ENCODE results near the gene RIMBP2. TPM values are rescaled to one million over a fixed set of nuclear protein-coding genes. Genes with fewer than 3 reads are reported as not detected.

The RIMBP2 gene
- total RNA-seq, 4 donors from 2014 or later, result 0.83 to 1.8 (median 1.4) TPM

DNA sequence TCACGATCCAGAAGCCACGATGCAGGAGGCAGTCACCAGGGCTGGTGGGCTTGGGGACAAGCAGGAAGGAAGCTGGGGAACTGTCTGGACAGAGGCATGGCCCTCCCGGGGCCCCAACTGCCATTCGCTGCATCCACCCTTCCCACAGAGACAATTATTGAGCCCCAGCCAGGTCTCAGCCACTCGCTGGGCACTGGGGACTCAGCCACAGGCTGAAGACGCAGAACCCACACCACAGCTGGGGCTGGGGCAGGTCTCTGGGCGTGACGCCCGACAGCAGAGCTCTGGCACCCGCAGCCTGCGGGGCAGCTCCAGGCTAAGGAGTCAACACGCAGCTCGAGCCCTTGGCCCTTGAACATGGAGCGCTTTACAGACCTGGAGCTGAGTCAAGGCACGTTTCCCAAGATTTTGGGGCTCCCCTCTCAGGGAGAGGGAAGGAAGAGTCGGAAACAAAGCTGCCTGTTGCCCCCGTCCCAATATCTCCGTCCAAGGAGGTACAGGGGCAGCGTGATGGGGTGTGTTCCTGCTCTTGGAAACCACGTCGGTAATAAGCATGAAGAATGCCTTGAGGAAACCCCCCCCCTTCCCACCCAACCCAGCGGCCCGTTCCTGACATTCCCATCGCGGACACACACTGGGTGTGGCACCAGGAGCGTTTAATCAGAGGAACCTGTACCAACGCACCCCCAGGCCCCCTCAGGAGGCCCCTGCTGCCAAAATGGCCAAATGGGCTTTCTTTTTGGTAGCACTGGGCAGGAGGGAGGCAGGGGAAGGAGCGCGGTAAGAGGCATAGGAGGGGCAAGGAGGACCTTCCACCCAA lies 6.7 kb downstream of the RIMBP2 start:
- TF ChIP-seq POLR2A (IDR thresholded peaks at IDR 0.05; ENCODE audit: low read depth) (no peak), EP300 (IDR thresholded peaks at IDR 0.05) (no peak), POLR2AphosphoS5 (IDR thresholded peaks at IDR 0.05) (no peak)
- TF ChIP-seq, protein P1, sequence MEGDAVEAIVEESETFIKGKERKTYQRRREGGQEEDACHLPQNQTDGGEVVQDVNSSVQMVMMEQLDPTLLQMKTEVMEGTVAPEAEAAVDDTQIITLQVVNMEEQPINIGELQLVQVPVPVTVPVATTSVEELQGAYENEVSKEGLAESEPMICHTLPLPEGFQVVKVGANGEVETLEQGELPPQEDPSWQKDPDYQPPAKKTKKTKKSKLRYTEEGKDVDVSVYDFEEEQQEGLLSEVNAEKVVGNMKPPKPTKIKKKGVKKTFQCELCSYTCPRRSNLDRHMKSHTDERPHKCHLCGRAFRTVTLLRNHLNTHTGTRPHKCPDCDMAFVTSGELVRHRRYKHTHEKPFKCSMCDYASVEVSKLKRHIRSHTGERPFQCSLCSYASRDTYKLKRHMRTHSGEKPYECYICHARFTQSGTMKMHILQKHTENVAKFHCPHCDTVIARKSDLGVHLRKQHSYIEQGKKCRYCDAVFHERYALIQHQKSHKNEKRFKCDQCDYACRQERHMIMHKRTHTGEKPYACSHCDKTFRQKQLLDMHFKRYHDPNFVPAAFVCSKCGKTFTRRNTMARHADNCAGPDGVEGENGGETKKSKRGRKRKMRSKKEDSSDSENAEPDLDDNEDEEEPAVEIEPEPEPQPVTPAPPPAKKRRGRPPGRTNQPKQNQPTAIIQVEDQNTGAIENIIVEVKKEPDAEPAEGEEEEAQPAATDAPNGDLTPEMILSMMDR (IDR thresholded peaks at IDR 0.05), result no peak
- Histone ChIP-seq H3K27ac (replicated peaks in 1 of 4) (no peak overlapping the region), H3K9me3 (no peaks in the 10 kb centered on the region), H3K36me3 (no peaks in the 10 kb centered on the region), H3K4me3 (no peak overlapping the region), H3K27me3 (peaks cover 0 to 37% (median 1%) of the 10 kb centered on the region in 4 donors), H3K4me1 (peaks cover 0 to 11% (median 9%) of the 10 kb centered on the region in 4 donors)
- intact Hi-C loops (cut with DNase I), result no loop called here
- WGBS, result 74% methylated on average over 18 of the region's 29 CpGs
- DNase-seq (ENCODE audit: extremely low spot score), result no peak

DNA sequence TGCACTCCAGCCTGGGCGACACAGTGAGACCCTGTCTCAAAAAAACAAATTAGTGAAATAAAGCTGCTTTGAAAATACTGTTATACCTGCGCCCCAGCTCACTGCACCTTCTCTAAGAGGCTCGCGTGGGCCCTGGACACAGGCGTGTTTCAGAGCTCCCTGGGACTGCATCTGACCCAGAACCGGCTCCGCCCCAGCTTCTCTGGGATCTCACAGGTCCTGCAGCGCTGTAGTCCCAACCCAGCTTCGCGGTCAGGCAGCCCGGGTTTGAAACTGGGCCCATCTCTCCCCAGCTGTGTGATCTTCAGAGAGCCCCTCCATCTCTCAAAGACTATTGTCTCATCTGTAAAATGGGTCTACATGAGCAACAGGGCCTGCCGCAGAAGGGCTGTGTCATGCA lies 7.5 kb downstream of the RIMBP2 start:
- Histone ChIP-seq H3K4me1 (peaks cover 0 to 4% (median 2%) of the 10 kb centered on the region in 4 donors), H3K27ac (replicated peaks in 1 of 4) (no peak overlapping the region), H3K36me3 (no peaks in the 10 kb centered on the region), H3K4me3 (no peak overlapping the region), H3K9me3 (no peaks in the 10 kb centered on the region), H3K27me3 (peaks cover 0 to 29% (median 0%) of the 10 kb centered on the region in 4 donors)
- intact Hi-C loops (cut with DNase I), result no loop called here
- no peak for TF ChIP-seq POLR2AphosphoS5 (IDR thresholded peaks at IDR 0.05)
- TF ChIP-seq, protein P1 (IDR thresholded peaks at IDR 0.05), result no peak
- no peak for TF ChIP-seq EP300 (IDR thresholded peaks at IDR 0.05)
- no peak for TF ChIP-seq POLR2A (IDR thresholded peaks at IDR 0.05; ENCODE audit: low read depth)
- no peak for DNase-seq (ENCODE audit: extremely low spot score)
- 94% methylated on average over 11 of the region's 12 CpGs for WGBS

DNA sequence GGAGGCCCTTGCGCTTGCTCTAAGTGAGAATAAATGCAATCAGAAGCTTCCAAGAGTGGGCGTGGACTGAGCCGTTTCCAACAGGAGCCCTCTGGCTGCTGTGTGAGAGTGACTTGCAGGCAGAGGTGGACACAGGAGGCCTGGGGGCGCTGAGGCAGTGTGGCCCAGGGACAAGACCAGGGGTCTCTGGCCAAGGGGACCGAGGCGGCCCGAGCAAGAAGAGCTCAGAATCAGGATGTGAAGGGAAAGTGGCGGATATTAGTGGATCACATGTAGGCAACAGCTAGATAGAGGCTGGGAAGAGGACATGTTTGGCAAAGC lies 8.6 kb downstream of the RIMBP2 start:
- Histone ChIP-seq H3K36me3 (no peaks in the 10 kb centered on the region), H3K9me3 (no peaks in the 10 kb centered on the region), H3K4me1 (no peaks in the 10 kb centered on the region), H3K27ac (replicated peaks in 1 of 4) (no peak overlapping the region), H3K4me3 (no peak overlapping the region), H3K27me3 (peaks cover 0 to 25% (median 0%) of the 10 kb centered on the region in 4 donors)
- 88% methylated on average over 8 of the region's 8 CpGs for WGBS
- intact Hi-C loops (cut with DNase I), result no loop called here
- TF ChIP-seq POLR2AphosphoS5 (IDR thresholded peaks at IDR 0.05), result no peak
- DNase-seq (ENCODE audit: extremely low spot score), result no peak

DNA sequence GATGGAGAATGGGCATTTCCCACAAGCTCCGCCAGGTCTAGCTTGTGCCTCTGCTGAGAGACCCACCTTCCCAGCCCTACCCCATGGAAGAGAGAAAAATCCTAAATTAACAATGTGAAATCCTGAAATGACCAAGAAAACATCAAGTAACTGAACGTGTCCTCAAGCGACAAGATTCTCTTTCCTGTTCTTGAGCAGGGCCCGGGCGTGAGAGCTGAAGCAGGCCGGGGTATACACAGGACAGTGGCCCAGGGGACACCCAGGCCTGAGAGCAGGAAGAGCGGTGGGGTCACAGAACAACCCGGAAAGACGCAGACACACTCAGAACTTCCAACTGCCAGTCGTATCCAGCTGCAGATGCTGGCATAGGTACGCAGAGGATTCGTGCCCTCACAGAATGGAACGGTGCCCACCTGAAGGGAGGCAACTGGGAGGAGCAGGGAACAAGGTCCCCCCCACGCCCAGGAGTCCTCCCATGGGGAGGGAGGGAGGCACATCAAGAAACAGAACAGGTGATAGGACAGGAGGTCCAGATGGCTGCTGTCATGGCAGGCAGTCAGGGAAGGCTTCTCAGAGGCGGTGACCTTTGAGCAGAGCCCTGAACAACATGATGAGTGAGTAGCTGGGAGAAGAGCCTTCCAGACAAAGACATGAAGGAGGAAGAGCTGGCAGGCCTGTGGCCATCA lies 9.1 kb downstream of the RIMBP2 start:
- no peak for DNase-seq (ENCODE audit: extremely low spot score)
- 83% methylated on average over 15 of the region's 15 CpGs for WGBS
- peaks cover 0 to 25% (median 0%) of the 10 kb centered on the region in 4 donors for H3K27me3 ChIP-seq
- TF ChIP-seq, protein P1 (IDR thresholded peaks at IDR 0.05), result no peak
- TF ChIP-seq EP300 (IDR thresholded peaks at IDR 0.05), result no peak
- TF ChIP-seq POLR2A (IDR thresholded peaks at IDR 0.05; ENCODE audit: low read depth), result no peak
- TF ChIP-seq POLR2AphosphoS5 (IDR thresholded peaks at IDR 0.05), result no peak
- H3K36me3 ChIP-seq, result no peaks in the 10 kb centered on the region
- H3K27ac ChIP-seq (replicated peaks in 1 of 4), result no peak overlapping the region
- H3K4me3 ChIP-seq, result no peak overlapping the region
- no peaks in the 10 kb centered on the region for H3K9me3 ChIP-seq
- intact Hi-C loops (cut with DNase I), result no loop called here
- no peaks in the 10 kb centered on the region for H3K4me1 ChIP-seq

DNA sequence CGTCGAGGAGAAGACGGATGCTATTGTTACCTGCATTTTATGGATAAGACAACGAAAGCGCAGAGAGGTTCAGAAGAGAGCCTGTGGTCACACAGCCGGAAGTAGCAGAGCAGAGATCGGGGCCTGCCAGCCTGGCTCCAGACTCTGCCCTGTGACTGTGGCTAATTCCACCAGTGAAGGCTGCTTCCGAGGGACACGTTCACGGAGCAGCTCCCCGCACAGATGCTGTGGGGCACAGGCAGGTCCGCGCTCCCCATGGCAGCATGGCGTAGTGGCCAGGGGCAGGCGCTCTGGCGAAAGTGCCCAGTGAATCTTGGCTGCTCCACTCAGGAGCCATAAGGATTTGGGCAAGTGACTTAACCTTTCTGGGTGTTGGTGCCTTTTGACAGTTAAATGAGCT lies 9.8 kb downstream of the RIMBP2 start:
- DNase-seq (ENCODE audit: extremely low spot score), result no peak
- WGBS, result 91% methylated on average over 12 of the region's 16 CpGs

More for the DNA sequence above, 9.8 kb downstream of the RIMBP2 start:
- intact Hi-C loops (cut with DNase I), result no loop called here
- H3K27me3 ChIP-seq, result peaks cover 0 to 25% (median 0%) of the 10 kb centered on the region in 4 donors
- H3K36me3 ChIP-seq, result no peaks in the 10 kb centered on the region
- no peaks in the 10 kb centered on the region for H3K4me1 ChIP-seq
- no peak overlapping the region for H3K4me3 ChIP-seq
- TF ChIP-seq, protein P1 (IDR thresholded peaks at IDR 0.05), result no peak
- no peak for TF ChIP-seq EP300 (IDR thresholded peaks at IDR 0.05)
- no peak for TF ChIP-seq POLR2A (IDR thresholded peaks at IDR 0.05; ENCODE audit: low read depth)
- TF ChIP-seq POLR2AphosphoS5 (IDR thresholded peaks at IDR 0.05), result no peak
- no peaks in the 10 kb centered on the region for H3K9me3 ChIP-seq
- H3K27ac ChIP-seq (replicated peaks in 1 of 4), result no peak overlapping the region
